Fibroblast of skin of left biceps (primary cell): ENCODE measurements around the gene MYOM3.

ENCODE experiments used
- DNase-seq, 2 experiments: peaks; one replicate each; pipeline ENCODE4 v3.0.0-alpha.2; 2013; ENCODE audit warnings: low read depth in 2 of 2

The MYOM3 gene

DNA sequence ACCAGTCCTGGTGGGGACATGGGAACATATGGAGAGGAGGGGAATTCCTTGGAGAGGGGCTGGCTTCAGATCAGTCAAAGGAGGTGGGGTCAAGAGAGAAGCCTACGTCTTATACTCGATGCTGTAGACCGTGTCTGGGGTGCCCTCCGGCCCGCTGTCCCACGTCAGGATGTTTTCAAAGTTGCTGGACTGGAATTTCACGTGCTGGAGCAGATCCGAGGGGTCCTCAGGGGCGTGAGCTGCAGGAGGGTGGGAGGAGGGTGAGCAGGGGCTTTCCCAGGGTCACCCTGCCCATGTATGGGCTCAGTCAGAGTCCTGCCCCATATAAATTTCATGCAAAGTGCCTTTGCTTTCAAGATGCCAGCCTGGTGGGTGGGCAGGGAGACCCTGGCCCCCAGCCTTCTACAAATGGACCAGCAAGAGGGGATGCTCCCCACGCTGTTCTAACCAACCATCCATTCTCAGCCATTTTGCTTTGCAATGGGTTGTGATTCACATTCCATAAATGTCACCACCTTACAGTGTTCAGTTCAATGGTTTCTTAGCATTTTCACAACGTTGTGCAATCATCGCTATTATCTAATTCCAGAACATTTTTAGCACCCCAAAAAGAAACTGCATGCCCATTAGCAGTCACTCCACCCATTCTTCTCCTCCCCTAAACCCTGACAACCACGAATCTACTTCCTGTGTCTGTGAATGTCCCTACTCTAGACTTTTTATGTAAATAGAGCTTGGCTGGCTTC is 26.7 kb upstream of the MYOM3 start:
- DNase-seq, result no peak

GRCh38 chr1:24136956-24137539 is 25.1 kb upstream of the MYOM3 start:
- DNase-seq, result no peak

DNA sequence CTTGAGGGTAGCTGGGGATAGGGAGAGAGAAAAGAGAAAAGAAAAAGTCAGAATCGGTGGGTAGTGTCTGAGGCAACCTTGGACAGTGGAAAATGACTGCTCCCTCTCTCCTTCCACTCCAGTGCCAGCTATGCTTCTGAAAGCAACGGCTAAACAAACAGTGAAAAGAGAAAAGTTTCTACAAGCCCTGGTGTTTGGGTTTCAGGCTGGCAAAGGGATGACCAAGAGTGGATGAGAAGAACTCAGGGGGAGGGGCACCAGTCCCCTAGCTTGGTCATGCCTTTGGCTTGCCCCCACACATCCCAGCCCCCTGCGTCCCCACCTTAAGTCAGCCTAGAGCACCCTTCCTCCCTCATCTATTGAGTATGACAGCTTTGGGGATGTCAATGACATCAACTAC is 22.4 kb upstream of the MYOM3 start:
- DNase-seq, result no peak

DNA sequence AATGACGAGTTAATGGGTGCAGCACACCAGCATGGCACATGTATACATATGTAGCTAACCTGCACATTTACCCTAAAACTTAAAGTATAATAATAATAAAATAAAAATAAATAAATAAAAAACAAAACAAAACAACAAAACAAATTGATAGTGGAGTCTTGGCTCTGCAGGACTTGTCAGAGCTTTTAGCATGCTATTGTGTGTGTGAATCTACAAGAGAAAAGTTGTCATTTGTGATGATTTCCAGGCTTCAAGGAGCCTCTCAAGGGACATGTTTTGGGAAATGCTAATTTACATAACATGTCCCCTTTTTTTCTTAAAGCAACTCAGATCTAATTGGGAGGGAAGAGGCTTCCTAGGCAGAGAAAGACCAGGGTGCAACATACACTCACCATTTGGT is 21.9 kb upstream of the MYOM3 start:
- DNase-seq, result no peak

DNA sequence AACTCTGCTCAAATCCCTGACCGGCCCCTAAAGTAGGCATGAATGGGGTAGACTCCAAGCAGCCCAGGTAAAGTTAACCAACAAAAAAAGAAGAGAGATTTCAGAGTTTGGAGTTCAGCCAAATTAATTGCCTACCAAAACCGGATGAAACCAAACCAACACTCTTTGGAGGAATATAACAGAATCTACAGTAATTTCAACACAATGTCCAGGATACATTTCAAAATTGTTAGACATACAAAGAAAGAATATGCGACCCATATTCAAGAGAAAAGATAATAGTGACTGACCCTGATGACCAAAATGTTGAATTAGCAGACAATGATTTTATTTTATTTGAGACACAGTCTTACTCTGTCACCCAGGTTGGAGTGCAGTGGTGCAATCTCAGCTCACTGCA is 18.4 kb upstream of the MYOM3 start:
- no peak for DNase-seq

GRCh38 chr1:24127801-24128363 is 15.9 kb upstream of the MYOM3 start:
- no peak for DNase-seq

DNA sequence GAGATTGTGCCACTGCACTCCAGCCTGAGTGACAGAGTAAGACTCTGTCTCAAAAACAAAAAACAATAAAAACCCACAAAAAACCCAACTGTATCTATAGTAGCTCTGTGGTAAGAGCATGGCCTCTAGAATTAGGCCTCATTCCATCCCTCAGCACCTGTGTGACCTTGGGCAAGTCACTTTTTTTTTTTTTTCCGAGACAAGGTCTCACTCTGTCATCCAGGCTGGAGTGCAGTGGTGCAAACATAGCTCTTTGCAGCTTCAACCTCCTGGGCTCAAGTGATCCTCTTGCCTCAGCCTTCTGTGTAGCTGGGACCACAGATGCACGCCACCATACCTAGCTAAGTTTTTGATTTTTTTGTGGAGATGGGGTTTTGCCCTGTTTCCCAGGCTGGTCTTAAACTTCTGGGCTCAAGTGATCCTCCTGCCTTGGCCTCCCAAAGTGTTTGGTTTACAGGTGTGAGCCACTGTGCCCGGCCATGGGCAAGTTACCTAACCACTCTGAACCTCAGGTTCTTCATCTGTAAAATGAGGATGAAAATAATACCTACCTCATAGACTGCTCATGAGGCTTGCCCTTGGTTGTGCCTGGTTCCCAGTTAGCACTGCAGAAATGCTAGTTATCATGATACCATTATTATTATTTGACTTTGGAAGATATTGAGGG is 15.3 kb upstream of the MYOM3 start:
- no peak for DNase-seq

- DNase-seq, result no peak
These were observed 14.7 kb upstream of the MYOM3 start for GRCh38 chr1:24126672-24127023.

DNA sequence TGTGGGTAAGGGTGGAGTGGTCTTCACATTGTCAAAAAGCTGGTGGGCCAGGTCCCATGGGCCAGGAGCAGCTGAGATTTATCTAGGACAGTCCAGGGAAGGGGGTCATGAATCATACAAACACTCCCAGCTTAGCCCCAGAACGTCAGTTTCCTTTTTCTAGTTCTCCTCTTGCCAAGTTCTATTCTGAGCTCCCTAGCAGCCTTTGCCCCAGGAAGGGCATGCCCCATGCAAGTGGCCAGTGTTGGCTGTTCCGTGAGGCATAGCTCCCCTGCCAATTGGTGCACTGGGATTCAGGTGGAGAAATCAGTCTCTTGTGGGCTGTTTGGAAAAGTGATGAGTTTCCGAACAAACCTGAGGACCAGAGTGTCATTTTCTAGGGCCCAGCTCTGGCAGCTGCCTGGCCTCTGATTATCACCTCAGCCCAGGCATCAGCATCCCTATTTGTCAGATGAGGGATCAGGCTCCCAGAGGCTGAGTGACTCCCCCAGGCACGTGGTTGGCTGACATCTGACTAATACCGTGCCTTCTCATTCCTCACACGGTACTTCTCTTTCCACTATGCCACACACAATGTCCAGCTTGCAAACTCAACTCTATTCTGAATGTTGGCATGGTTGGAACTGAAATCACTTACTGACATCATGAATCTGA is 14.2 kb upstream of the MYOM3 start:
- no peak for DNase-seq

DNA sequence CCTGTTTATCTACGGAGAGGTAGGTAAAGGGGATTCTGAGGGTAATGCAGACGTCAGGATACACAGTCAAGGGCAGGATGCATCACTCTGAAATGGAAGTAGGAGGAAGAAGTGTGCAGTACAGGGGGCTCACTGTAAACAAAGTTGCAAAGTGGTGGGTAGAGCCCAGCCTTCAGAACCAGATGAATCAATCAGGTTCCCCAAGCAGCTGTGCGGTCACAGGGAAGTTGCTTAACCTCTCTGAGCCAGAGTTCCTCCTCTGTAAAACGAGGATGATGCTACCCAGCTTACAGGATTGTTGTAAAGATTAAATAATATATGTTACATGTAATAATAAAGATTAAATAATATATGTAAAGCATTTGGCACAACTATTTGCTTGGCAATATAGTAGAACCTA is 13.5 kb upstream of the MYOM3 start:
- DNase-seq, result no peak

DNA sequence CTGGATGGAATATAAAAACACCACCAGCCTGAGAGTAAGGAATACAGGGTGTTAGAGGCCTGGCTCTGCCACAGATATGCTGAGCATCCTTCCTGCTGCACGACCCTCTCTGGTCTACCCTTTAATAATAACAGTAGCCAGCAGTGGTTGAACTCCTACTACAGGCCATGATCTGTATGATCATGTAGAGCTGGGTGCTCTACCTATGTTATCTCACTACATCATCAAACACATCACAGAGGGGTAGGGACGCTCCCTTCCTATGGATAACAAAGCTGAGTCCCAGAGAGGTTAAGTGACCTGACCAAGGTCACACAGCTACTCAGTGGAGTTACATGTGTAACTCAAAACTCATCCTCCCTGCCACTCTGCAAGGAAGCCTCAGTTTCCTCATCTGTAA is 13.0 kb upstream of the MYOM3 start:
- no peak for DNase-seq

DNA sequence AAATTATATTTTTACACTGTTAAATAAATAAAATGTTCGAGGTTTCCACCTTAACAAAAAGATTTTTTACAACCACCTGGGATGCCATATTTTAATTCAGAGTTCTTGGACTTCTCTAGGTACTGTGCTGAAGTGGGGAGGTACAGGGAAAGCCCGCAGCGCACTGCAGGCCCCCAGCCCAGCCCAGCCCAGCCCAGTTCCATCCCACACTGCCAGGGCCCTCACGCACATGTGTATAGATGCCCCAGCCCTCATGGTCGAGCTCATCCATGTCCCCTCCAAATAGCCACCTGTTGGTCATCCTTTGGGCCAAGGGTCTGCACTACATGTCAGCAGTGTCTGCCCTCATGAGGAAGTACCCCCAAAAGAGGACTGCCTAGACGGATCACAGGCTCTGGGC is 11.7 kb upstream of the MYOM3 start:
- DNase-seq, result no peak

GRCh38 chr1:24122776-24123175 is 10.8 kb upstream of the MYOM3 start:
- no peak for DNase-seq

GRCh38 chr1:24121406-24121805 is 9.5 kb upstream of the MYOM3 start:
- no peak for DNase-seq

GRCh38 chr1:24120965-24121364 is 9.0 kb upstream of the MYOM3 start:
- no peak for DNase-seq

GRCh38 chr1:24119859-24120756 is 8.2 kb upstream of the MYOM3 start:
- no peak for DNase-seq

DNA sequence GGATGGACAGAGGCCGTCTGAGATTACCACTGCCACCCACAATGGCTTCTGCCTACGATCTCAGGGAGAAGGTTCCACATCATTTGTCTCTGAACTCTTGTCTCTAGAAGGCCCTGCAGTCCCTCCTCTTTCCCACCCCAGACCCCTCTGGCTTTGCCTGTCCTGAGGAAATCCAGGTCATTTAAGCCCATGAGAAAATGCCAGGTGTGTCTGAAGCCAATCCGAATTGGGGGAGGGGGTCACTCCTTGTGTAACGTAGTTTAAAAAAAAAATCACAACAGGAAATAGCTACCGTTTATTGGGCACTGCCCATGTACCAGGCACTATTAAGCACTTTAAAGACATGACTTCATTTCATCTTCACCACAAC is 7.5 kb upstream of the MYOM3 start:
- no peak for DNase-seq

DNA sequence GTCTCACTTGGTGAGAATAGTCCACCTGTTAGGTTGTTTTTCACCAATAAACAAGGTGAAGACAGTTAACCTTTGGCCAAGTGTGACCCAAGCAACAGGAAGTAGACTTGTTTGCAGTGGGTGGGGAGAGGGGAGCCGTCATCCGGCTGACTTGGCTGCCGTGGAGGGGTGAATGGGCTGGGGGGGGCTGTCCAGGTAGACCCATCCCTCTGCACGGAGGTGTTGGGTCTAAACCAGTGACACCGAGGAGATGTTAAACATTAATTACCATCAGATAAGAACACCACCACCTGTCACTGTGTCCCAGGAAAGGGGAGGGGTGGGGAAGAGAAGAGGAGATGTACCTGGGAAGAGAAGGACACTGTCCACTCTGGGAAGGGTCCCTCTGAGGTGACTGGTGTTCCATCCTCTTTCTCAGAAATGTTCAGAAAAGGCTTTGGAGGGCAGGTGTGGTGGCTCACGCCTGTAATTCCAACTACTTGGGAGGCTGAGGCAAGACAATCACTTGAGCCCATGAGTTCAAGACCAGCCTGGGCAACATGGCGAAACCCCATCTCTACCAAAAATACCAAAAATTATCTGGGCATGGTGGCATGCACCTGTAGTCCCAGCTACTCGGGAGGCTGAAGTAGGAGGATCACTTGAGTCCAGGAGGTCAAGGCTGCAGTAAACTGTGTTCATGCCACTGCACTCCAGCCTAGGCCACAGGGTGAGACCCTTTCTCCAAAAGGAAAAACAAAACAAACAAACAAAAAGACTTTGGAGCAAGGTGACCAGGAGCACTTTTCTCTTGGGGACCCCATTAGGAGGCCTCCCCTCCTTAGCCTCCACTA is 6.7 kb upstream of the MYOM3 start:
- DNase-seq, result no peak

DNA sequence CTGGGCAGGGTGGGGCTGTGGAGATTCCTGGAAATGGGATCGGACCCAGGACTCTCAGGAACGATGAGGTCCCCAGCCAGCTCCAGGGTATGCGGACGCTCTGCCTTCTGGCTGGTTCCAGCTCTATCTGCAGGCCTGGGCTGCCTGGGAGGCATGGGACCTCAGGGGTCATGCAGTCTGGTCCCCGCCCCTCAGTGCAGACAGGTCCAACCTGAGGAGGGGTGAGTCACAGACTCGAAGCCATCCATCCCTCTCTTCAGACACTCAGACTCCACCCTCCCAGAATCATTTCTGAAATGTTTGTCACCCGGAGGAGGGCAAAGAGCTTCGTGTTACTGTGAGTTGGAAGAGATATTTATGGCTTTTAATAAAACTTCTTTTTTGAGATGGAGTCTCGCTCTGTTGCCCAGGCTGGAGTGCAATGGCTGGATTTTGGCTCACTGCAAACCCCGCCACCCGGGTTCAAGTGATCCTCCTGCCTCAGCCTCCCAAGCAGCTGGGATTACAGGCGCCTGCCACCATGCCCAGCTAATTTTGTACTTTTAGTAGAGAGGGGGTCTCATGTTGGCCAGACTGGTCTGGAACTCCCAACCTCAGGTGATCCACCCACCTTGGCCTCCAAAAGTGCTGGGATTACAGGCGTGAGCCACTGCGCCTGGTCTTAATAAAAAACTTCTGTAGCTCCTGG is 5.9 kb upstream of the MYOM3 start:
- DNase-seq, result peak in 1 of 2 experiments; percentile 8

DNA sequence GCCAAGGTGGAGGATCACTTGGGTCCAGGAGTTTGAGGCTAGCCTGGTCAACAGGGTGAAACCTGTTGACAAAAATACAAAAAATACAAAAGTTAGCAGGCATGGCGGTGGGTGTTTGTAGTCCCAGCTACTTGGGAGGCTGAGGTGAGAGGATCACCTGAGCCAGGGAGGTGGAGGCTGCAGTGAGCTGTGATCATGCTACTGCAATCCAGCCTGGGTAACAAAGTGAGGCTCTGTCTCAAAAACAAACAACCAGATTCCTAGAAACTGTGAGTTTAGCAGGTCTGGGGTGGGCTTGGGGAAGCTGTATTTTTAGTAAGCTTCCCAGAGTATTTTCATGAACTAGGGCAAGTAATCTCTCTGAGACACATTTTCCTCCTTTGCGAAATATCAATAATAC is 5.2 kb upstream of the MYOM3 start:
- DNase-seq, result no peak
